GM19240 (cell line): Measurements from ENCODE around the gene PUM2.

Source experiments
- DNase-seq: peaks from one replicate; pipeline ENCODE4 v3.0.0; 2011; ENCODE audit warnings: low spot score; ENCODE audit not compliant: insufficient read length

PUM2 gene

GRCh38 chr2:20201671-20202070, 149.0 kb downstream of the PUM2 start:
- DNase-seq = no peak

- no peak for DNase-seq
These were observed 149.7 kb downstream of the PUM2 start for GRCh38 chr2:20200697-20201555.

GRCh38 chr2:20199633-20200270, 150.9 kb downstream of the PUM2 start:
- DNase-seq = no peak

GRCh38 chr2:20198796-20199632, 151.6 kb downstream of the PUM2 start:
- DNase-seq = no peak
